Nephron progenitor cell (in vitro differentiated cells): ENCODE measurements around the gene VPS37D.
"Not testable (repeated sequence)": the region's sequence is repeated elsewhere in the genome, so short reads cannot be mapped to it uniquely, and the experiment has no call there.

Experiments
- DNase-seq: peaks from one replicate; pipeline ENCODE4 v3.0.0; 2021
- H3K27ac Mint-ChIP-seq: 2 replicates; pipeline ENCODE4 v1.8.0; 2021; ENCODE audit warnings: mild to moderate bottlenecking, moderate library complexity, mixed read lengths
- H3K27me3 Mint-ChIP-seq: 2 replicates; pipeline ENCODE4 v1.8.0; 2021; ENCODE audit warnings: mild to moderate bottlenecking, low read depth, mixed read lengths; ENCODE audit not compliant: poor library complexity
- H3K36me3 Mint-ChIP-seq: 2 replicates; pipeline ENCODE4 v1.8.0; 2021; ENCODE audit warnings: low read depth, mixed read lengths
- H3K4me1 Mint-ChIP-seq: 2 replicates; pipeline ENCODE4 v1.8.0; 2021; ENCODE audit warnings: mixed read lengths
- H3K4me3 Mint-ChIP-seq: 2 replicates; pipeline ENCODE4 v1.8.0; 2021; ENCODE audit warnings: mild to moderate bottlenecking, moderate library complexity, mixed read lengths
- H3K9me3 Mint-ChIP-seq: 2 replicates; pipeline ENCODE4 v1.8.0; 2021; ENCODE audit warnings: mild to moderate bottlenecking, moderate library complexity, mixed read lengths
- CTCF ChIP-seq: fragments of 200-600 bp; sonication (generic); IDR thresholded peaks from 2 replicates; pipeline ENCODE4 v1.5.0; 2021; ENCODE audit warnings: antibody characterized with exemption

The VPS37D gene

GRCh38 chr7:73708961-73709549 is 41.4 kb downstream of the VPS37D start:
- no peak for DNase-seq
- no peaks in the 10 kb centered on the region for H3K36me3 Mint-ChIP-seq
- no peak for TF ChIP-seq CTCF
- peaks cover 24% of the 10 kb centered on the region for H3K4me1 Mint-ChIP-seq
- no peaks in the 10 kb centered on the region for H3K27me3 Mint-ChIP-seq
- H3K27ac Mint-ChIP-seq, result no peak overlapping the region
- H3K4me3 Mint-ChIP-seq, result no peak overlapping the region
- H3K9me3 Mint-ChIP-seq, result no peaks in the 10 kb centered on the region

- TF ChIP-seq CTCF, result no peak
- DNase-seq, result no peak
- Mint-ChIP-seq H3K9me3 (no peaks in the 10 kb centered on the region), H3K36me3 (no peaks in the 10 kb centered on the region), H3K27ac (no peak overlapping the region), H3K4me3 (no peak overlapping the region), H3K27me3 (peaks cover 1% of the 10 kb centered on the region), H3K4me1 (peaks cover 34% of the 10 kb centered on the region)
Measured at GRCh38 chr7:73712773-73713172, 45.1 kb downstream of the VPS37D start.

GRCh38 chr7:73713319-73713718 is 45.7 kb downstream of the VPS37D start:
- H3K4me1 Mint-ChIP-seq, result peaks cover 39% of the 10 kb centered on the region

GRCh38 chr7:73715648-73716317 is 48.2 kb downstream of the VPS37D start:
- H3K9me3 Mint-ChIP-seq, result no peaks in the 10 kb centered on the region
- peak overlapping the region; percentile 63 for H3K4me3 Mint-ChIP-seq
- H3K27ac Mint-ChIP-seq, result peak overlapping the region; percentile 83
- TF ChIP-seq CTCF, result no peak
- H3K4me1 Mint-ChIP-seq, result peaks cover 40% of the 10 kb centered on the region
- H3K27me3 Mint-ChIP-seq, result peaks cover 17% of the 10 kb centered on the region
- no peaks in the 10 kb centered on the region for H3K36me3 Mint-ChIP-seq
- peak; percentile 63 for DNase-seq

More at GRCh38 chr7:73713319-73713718, 45.7 kb downstream of the VPS37D start:
- not testable (repeated sequence) for H3K4me3 Mint-ChIP-seq, H3K9me3 Mint-ChIP-seq, DNase-seq, H3K36me3 Mint-ChIP-seq, H3K27ac Mint-ChIP-seq, H3K27me3 Mint-ChIP-seq

GRCh38 chr7:73716318-73716890 is 48.8 kb downstream of the VPS37D start:
- no peak for DNase-seq
- Mint-ChIP-seq H3K27ac (no peak overlapping the region), H3K36me3 (no peaks in the 10 kb centered on the region), H3K27me3 (peaks cover 24% of the 10 kb centered on the region), H3K4me1 (peaks cover 44% of the 10 kb centered on the region), H3K4me3 (peak overlapping the region; percentile 63), H3K9me3 (no peaks in the 10 kb centered on the region)
- no peak for TF ChIP-seq CTCF

- Mint-ChIP-seq H3K27ac (no peak overlapping the region), H3K4me3 (peak overlapping the region; percentile 75), H3K27me3 (peaks cover 26% of the 10 kb centered on the region), H3K4me1 (peaks cover 45% of the 10 kb centered on the region), H3K36me3 (no peaks in the 10 kb centered on the region), H3K9me3 (no peaks in the 10 kb centered on the region)
- no peak for TF ChIP-seq CTCF
- no peak for DNase-seq
Measured at GRCh38 chr7:73717025-73717807, 49.6 kb downstream of the VPS37D start.
